HCT116 (cell line): ENCODE measurements around the gene PFKP.

ENCODE experiments used
- EZH2 ChIP-seq: fragments of 200-600 bp; sonication (generic); IDR thresholded peaks from 2 replicates; pipeline ENCODE4 v1.6.1; 2017; ENCODE audit warnings: antibody characterized with exemption, mixed run types
- JUND ChIP-seq: IDR thresholded peaks from 2 replicates; pipeline ENCODE4 v1.6.1; 2012
- POLR2A ChIP-seq: IDR thresholded peaks from 2 replicates; pipeline ENCODE4 v1.7.0; 2011; ENCODE audit warnings: borderline replicate concordance; ENCODE audit not compliant: insufficient read depth, insufficient read length; ENCODE audit errors: extremely low read depth
- POLR2AphosphoS5 ChIP-seq: IDR thresholded peaks from 2 replicates; pipeline ENCODE4 v1.6.1; 2011; ENCODE audit warnings: mild to moderate bottlenecking, low read depth, low read length, moderate library complexity
- TF ChIP-seq, protein P1 (sequence below), 3 experiments: fragments of 200-600 bp in 1 of 3; sonication (generic) in 1 of 3; IDR thresholded peaks in 2 of 3; conservative IDR thresholded peaks in 1 of 3; 2 replicates each; pipeline ENCODE4 v1.5.1; 2012 to 2017; ENCODE audit warnings: low read depth in 2 of 3, low read length in 2 of 3, antibody characterized with exemption in 1 of 3, borderline replicate concordance in 1 of 3, control low read depth in 1 of 3, mild to moderate bottlenecking in 1 of 3, mixed read lengths in 1 of 3, mixed run types in 1 of 3, moderate library complexity in 1 of 3; ENCODE audit not compliant: insufficient read depth in 1 of 3
- TF ChIP-seq, protein P2 (sequence below): IDR thresholded peaks from 2 replicates; pipeline ENCODE4 v1.6.1; 2011; ENCODE audit warnings: mild to moderate bottlenecking, low read length, moderate library complexity; ENCODE audit not compliant: insufficient replicate concordance; ENCODE audit errors: extremely low read depth

DNA sequence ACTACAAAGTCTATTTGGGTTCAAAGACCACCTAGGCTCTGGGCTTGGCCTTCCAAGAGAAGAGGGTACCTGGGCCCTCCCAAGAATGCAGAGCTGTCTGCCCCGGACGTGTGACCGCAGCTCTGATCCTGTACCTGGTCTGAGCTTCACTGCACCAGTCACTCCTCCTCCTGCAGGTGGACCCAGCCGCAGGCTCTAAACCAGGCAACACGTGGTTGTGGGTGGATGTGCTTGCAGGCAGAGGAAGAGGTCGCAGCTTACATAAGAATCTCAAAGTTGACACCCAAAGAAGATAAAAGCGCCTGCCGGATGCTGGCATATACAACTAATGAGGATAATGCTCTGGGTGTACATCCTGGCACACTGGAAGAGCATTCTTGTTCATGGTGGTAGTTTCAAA lies 9.4 kb upstream of the PFKP start:
- no peak for TF ChIP-seq JUND
- TF ChIP-seq, protein P1, sequence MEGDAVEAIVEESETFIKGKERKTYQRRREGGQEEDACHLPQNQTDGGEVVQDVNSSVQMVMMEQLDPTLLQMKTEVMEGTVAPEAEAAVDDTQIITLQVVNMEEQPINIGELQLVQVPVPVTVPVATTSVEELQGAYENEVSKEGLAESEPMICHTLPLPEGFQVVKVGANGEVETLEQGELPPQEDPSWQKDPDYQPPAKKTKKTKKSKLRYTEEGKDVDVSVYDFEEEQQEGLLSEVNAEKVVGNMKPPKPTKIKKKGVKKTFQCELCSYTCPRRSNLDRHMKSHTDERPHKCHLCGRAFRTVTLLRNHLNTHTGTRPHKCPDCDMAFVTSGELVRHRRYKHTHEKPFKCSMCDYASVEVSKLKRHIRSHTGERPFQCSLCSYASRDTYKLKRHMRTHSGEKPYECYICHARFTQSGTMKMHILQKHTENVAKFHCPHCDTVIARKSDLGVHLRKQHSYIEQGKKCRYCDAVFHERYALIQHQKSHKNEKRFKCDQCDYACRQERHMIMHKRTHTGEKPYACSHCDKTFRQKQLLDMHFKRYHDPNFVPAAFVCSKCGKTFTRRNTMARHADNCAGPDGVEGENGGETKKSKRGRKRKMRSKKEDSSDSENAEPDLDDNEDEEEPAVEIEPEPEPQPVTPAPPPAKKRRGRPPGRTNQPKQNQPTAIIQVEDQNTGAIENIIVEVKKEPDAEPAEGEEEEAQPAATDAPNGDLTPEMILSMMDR (IDR thresholded peaks at IDR 0.05 in 2 of 3, conservative IDR thresholded peaks at IDR 0.05 in 1 of 3; ENCODE audit: borderline replicate concordance in 1 of 3, insufficient read depth in 1 of 3, low read depth in 2 of 3, low read length in 2 of 3): no peak
- no peak for TF ChIP-seq EZH2
- TF ChIP-seq POLR2AphosphoS5: no peak
- no peak for TF ChIP-seq POLR2A
- TF ChIP-seq, protein P2, sequence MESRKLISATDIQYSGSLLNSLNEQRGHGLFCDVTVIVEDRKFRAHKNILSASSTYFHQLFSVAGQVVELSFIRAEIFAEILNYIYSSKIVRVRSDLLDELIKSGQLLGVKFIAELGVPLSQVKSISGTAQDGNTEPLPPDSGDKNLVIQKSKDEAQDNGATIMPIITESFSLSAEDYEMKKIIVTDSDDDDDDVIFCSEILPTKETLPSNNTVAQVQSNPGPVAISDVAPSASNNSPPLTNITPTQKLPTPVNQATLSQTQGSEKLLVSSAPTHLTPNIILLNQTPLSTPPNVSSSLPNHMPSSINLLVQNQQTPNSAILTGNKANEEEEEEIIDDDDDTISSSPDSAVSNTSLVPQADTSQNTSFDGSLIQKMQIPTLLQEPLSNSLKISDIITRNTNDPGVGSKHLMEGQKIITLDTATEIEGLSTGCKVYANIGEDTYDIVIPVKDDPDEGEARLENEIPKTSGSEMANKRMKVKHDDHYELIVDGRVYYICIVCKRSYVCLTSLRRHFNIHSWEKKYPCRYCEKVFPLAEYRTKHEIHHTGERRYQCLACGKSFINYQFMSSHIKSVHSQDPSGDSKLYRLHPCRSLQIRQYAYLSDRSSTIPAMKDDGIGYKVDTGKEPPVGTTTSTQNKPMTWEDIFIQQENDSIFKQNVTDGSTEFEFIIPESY: no peak
